IMR-90 (cell line): ENCODE measurements around the gene STUB1. TPM values are rescaled to one million over a fixed set of nuclear protein-coding genes. Genes with fewer than 3 reads are reported as not detected.
A peak's percentile ranks its signal among the peaks of the same experiment; 100 is the strongest.

Source experiments
- ATAC-seq: fragments of 200-7000 bp; cut with Tn5 transposase; 2 replicates; pipeline ENCODE4 v1.9.1; 2020; ENCODE audit warnings: low read depth, mild to moderate bottlenecking, moderate library complexity
- BruUV-seq: library from RNA; stranded (reverse); fragments of 400-500 nt; replicated peaks from 2 replicates; lab custom pipeline; 2021; lab: Mats Ljungman, UMichigan
- CTCF ChIA-PET: fragments of 300-600 bp; formaldehyde crosslinking; extraction: SDS; loops from one replicate; lab custom pipeline; 2021; ENCODE audit warnings: antibody characterized with exemption; lab: Yijun Ruan, JAX
- POLR2A ChIA-PET: fragments of 300-600 bp; sonication (Branson Sonifier 250); formaldehyde crosslinking; loops from one replicate; lab custom pipeline; 2022; ENCODE audit warnings: antibody characterized with exemption; ENCODE audit not compliant: unreplicated experiment; lab: Charles Lee
- DNase-seq: peaks from one replicate; pipeline ENCODE4 v3.0.0; 2013
- H2AFZ ChIP-seq: replicated peaks from 2 replicates; pipeline ENCODE3; 2013; ENCODE audit warnings: low read length, mild to moderate bottlenecking; ENCODE audit not compliant: poor library complexity
- H2AK5ac ChIP-seq: 2 replicates; pipeline ENCODE4 v1.6.1; 2013; ENCODE audit warnings: low read depth, low read length, inconsistent platforms
- H2AK9ac ChIP-seq: replicated peaks from 2 replicates; pipeline ENCODE3; 2013; ENCODE audit warnings: mild to moderate bottlenecking, low read depth, low read length, moderate library complexity; ENCODE audit not compliant: poor library complexity
- H2BK120ac ChIP-seq: 2 replicates; pipeline ENCODE4 v1.6.1; 2013; ENCODE audit warnings: low read depth, low read length, inconsistent platforms
- H2BK15ac ChIP-seq: 3 replicates; pipeline ENCODE4 v1.6.1; 2013; ENCODE audit warnings: low read depth, low read length, inconsistent platforms
- H2BK20ac ChIP-seq: 2 replicates; pipeline ENCODE4 v1.6.1; 2013; ENCODE audit warnings: low read depth, mild to moderate bottlenecking, inconsistent platforms, low read length, moderate library complexity
- H2BK5ac ChIP-seq: 2 replicates; pipeline ENCODE4 v1.6.1; 2013; ENCODE audit warnings: mild to moderate bottlenecking, low read depth, low read length, inconsistent platforms; ENCODE audit not compliant: poor library complexity, severe bottlenecking
- H3K14ac ChIP-seq: replicated peaks from 2 replicates; pipeline ENCODE4 v1.6.1; 2013; ENCODE audit warnings: low read depth, low read length, inconsistent platforms
- H3K18ac ChIP-seq: 2 replicates; pipeline ENCODE4 v1.6.1; 2013; ENCODE audit warnings: low read depth, low read length, control low read depth
- H3K23ac ChIP-seq: 2 replicates; pipeline ENCODE4 v1.6.1; 2013; ENCODE audit warnings: low read depth, low read length, inconsistent platforms
- H3K27ac ChIP-seq: 2 replicates; pipeline ENCODE4 v1.5.1; 2013; ENCODE audit warnings: mild to moderate bottlenecking, control low read depth, low read length; ENCODE audit not compliant: insufficient read depth
- H3K27me3 ChIP-seq: 2 replicates; pipeline ENCODE4 v1.6.1; 2013; ENCODE audit warnings: low read length; ENCODE audit not compliant: control insufficient read depth, insufficient read depth
- H3K36me3 ChIP-seq: 2 replicates; pipeline ENCODE4 v1.6.1; 2013; ENCODE audit warnings: low read length, mixed read lengths; ENCODE audit not compliant: control insufficient read depth, insufficient read depth
- H3K4ac ChIP-seq: 2 replicates; pipeline ENCODE4 v1.6.1; 2013; ENCODE audit warnings: low read depth, low read length, inconsistent platforms
- H3K4me1 ChIP-seq: 2 replicates; pipeline ENCODE4 v1.6.1; 2013; ENCODE audit warnings: low read length, mixed read lengths; ENCODE audit not compliant: control insufficient read depth, insufficient read depth
- H3K4me2 ChIP-seq: 2 replicates; pipeline ENCODE4 v1.6.1; 2013; ENCODE audit warnings: low read depth, mild to moderate bottlenecking, control low read depth, low read length, moderate library complexity
- H3K4me3 ChIP-seq: 2 replicates; pipeline ENCODE4 v1.5.1; 2013; ENCODE audit warnings: low read depth, mild to moderate bottlenecking, control low read depth, low read length, moderate library complexity; ENCODE audit not compliant: insufficient read depth
- H3K56ac ChIP-seq: 2 replicates; pipeline ENCODE4 v1.6.1; 2013; ENCODE audit warnings: low read length, inconsistent platforms; ENCODE audit not compliant: insufficient read depth; ENCODE audit errors: extremely low read depth
- H3K79me1 ChIP-seq, 2 experiments: 2 replicates each; pipeline ENCODE4 v1.6.1; 2013; ENCODE audit warnings: low read length in 2 of 2, inconsistent platforms in 1 of 2, low read depth in 1 of 2
- H3K9ac ChIP-seq: 2 replicates; pipeline ENCODE4 v1.6.1; 2013; ENCODE audit warnings: low read depth, low read length, control low read depth
- H3K9me1 ChIP-seq: 2 replicates; pipeline ENCODE4 v1.6.1; 2013; ENCODE audit warnings: low read length, inconsistent platforms; ENCODE audit not compliant: insufficient read depth
- H3K9me3 ChIP-seq: 2 replicates; pipeline ENCODE4 v1.6.1; 2013; ENCODE audit warnings: low read length; ENCODE audit not compliant: control insufficient read depth, insufficient read depth
- H4K20me1 ChIP-seq: 2 replicates; pipeline ENCODE4 v1.6.1; 2013; ENCODE audit warnings: low read length, inconsistent platforms; ENCODE audit not compliant: insufficient read depth
- H4K5ac ChIP-seq: 2 replicates; pipeline ENCODE4 v1.6.1; 2013; ENCODE audit warnings: mild to moderate bottlenecking, low read depth, low read length, control low read depth
- H4K8ac ChIP-seq, 2 experiments: 2 replicates each; pipeline ENCODE4 v1.6.1; 2013; ENCODE audit warnings: low read depth in 2 of 2, low read length in 2 of 2, control low read depth in 1 of 2, inconsistent platforms in 1 of 2
- H4K91ac ChIP-seq: 2 replicates; pipeline ENCODE4 v1.6.1; 2013; ENCODE audit warnings: low read depth, low read length, inconsistent platforms; ENCODE audit not compliant: insufficient read depth
- CHD1 ChIP-seq: IDR thresholded peaks from 2 replicates; pipeline ENCODE4 v1.6.1; 2012; ENCODE audit warnings: low read depth, low read length, improper control_type of control experiment
- FOS ChIP-seq: fragments of 150-350 bp; IDR thresholded peaks from 2 replicates; pipeline ENCODE4 v1.6.1; 2016; ENCODE audit warnings: low read depth, low read length
- MAFK ChIP-seq: IDR thresholded peaks from 2 replicates; pipeline ENCODE4 v1.6.1; 2012; ENCODE audit warnings: low read depth, low read length, improper control_type of control experiment
- MAZ ChIP-seq: IDR thresholded peaks from 2 replicates; pipeline ENCODE4 v1.6.1; 2012; ENCODE audit warnings: low read depth, mild to moderate bottlenecking, low read length, improper control_type of control experiment, moderate library complexity, borderline replicate concordance
- MXI1 ChIP-seq: IDR thresholded peaks from 2 replicates; pipeline ENCODE4 v1.6.1; 2012; ENCODE audit warnings: low read depth, mild to moderate bottlenecking, low read length, moderate library complexity, borderline replicate concordance
- NFE2L2 ChIP-seq: fragments of 150-350 bp; IDR thresholded peaks from 2 replicates; pipeline ENCODE4 v1.6.1; 2016; ENCODE audit warnings: low read depth, mild to moderate bottlenecking, low read length
- RAD21 ChIP-seq: IDR thresholded peaks from 2 replicates; pipeline ENCODE4 v1.6.1; 2012; ENCODE audit warnings: low read length, improper control_type of control experiment
- RFX5 ChIP-seq: IDR thresholded peaks from 2 replicates; pipeline ENCODE4 v1.8.0; 2012; ENCODE audit warnings: low read depth, mild to moderate bottlenecking, low read length, moderate library complexity
- WGBS, 2 experiments: methylation state at CpG; one replicate each; pipeline versions ENCODE4 v1.1.5 to v1.1.7; 2013; ENCODE audit warnings: missing lambda C conversion rate in 2 of 2; ENCODE audit not compliant: insufficient read length in 1 of 2; ENCODE audit errors: extremely low coverage in 2 of 2; 5-methylcytosine and 5-hydroxymethylcytosine counted together
- dilution Hi-C: fragments of 300-500 bp; cut with HindIII; formaldehyde crosslinking; loops from one replicate; pipeline ENCODE4 v1.14.3; 2018; ENCODE audit warnings: low sequenced_read_pairs; ENCODE audit not compliant: unreplicated experiment
- in situ Hi-C: fragments of 300-500 bp; cut with MboI; formaldehyde crosslinking; loops from 3 replicates; pipeline ENCODE4 v1.14.3; 2019; ENCODE audit warnings: low sequenced_read_pairs, inconsistent platforms, mixed read lengths
- intact Hi-C: fragments of 100-400 bp; cut with micrococcal nuclease; formaldehyde crosslinking; loops from 2 replicates; pipeline ENCODE4 v1.10.0; 2022
- polyA plus RNA-seq, 3 experiments: library from polyadenylated mRNA; depleted of rRNA; stranded (reverse); fragments of >200 nt; gene quantifications; 2 replicates each; pipeline ENCODE4 v1.2.3, GENCODE V29; 2012; ENCODE audit warnings: low replicate concordance in 1 of 3
- total RNA-seq: library from RNA; depleted of rRNA; stranded (reverse); fragments of >200 nt; gene quantifications from 2 replicates; pipeline ENCODE4 v1.2.3, GENCODE V29; 2012
- TF ChIP-seq, protein P1 (sequence below): fragments of 150-350 bp; IDR thresholded peaks from 2 replicates; pipeline ENCODE4 v1.6.1; 2017; ENCODE audit warnings: mild to moderate bottlenecking, antibody characterized with exemption, low read length, low read depth

The STUB1 gene
- total and polyA plus RNA-seq, 2 of the 4 experiments (the other 2 are of a cell fraction), result 183 to 186 TPM

DNA sequence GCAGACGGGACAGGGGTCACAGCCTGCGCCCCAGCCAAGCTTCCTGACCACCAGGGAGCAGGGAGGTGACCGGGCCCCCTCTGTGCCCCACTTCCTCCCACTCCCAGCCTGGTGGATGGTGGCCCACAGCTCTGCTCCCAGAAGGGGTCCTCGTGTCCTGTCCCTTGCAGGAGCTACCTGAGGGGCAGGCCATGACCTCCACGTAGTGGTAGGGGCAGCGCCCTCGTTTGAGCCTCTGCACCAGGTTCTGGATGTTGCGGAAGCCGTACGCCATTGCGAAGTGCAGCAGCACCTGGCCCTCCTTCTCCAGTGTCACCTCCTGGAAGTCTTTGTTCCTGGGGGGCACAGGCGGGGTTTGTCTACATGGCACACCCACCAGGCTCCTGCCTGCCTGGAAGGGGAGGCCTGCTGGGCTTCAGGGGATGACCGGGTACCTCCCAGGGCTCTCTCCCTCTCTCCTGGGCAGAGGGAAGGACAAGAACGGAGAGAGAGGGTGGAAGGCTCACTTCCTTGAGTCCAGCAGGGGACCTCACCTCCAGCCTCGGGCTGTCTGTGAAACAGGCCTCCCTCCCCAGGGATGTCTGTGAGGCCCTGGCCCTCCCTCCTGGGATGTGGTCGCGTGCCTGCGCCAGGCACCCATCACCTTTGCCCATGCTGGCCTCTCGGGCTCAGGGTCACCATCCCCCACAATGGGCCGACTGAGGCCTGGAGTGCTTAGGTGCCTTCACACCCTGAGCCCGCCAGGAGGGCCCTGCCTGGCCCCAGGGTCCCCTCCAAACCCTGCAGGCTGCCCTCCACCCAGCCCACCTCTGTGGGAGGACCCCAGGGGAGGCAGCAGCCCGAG lies 50.7 kb downstream of the STUB1 start:
- CTCF ChIA-PET, result no interaction called here
- H3K4ac ChIP-seq, result no peak overlapping the region
- no peak overlapping the region for H4K8ac ChIP-seq
- H3K4me3 ChIP-seq, result no peak overlapping the region
- no peak overlapping the region for H2AK5ac ChIP-seq
- no peak overlapping the region for H3K18ac ChIP-seq
- peaks cover 2% of the 10 kb centered on the region; the same call in 1 of the 2 replicates for H3K9me1 ChIP-seq
- no peak overlapping the region for H2BK120ac ChIP-seq
- H2AFZ ChIP-seq, result no peak overlapping the region
- intact Hi-C loops (no loop called here), dilution Hi-C loops (no loop called here), in situ Hi-C loops (no loop called here)
- H2BK15ac ChIP-seq, result no peak overlapping the region
- H3K9ac ChIP-seq, result no peak overlapping the region
- no peak overlapping the region for H4K5ac ChIP-seq
- no peak overlapping the region for H3K27ac ChIP-seq
- peaks cover 4% of the 10 kb centered on the region for H4K20me1 ChIP-seq
- no peak overlapping the region for H3K4me2 ChIP-seq
- ATAC-seq, result no peak
- DNase-seq, result no peak
- POLR2A ChIA-PET, result no interaction called here
- H3K27me3 ChIP-seq, result no peaks in the 10 kb centered on the region
- H4K91ac ChIP-seq, result no peak overlapping the region
- TF ChIP-seq RAD21 (no peak), NFE2L2 (no peak), MAFK (no peak), FOS (no peak), MXI1 (no peak), CHD1 (no peak), MAZ (no peak), RFX5 (no peak)
- TF ChIP-seq, protein P1, sequence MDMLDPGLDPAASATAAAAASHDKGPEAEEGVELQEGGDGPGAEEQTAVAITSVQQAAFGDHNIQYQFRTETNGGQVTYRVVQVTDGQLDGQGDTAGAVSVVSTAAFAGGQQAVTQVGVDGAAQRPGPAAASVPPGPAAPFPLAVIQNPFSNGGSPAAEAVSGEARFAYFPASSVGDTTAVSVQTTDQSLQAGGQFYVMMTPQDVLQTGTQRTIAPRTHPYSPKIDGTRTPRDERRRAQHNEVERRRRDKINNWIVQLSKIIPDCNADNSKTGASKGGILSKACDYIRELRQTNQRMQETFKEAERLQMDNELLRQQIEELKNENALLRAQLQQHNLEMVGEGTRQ, result no peak
- H3K14ac ChIP-seq, result no peak overlapping the region
- peak overlapping the region; percentile 72 for H2AK9ac ChIP-seq
- WGBS, 2 experiments, result 79% methylated on average over 5 of the region's 22 CpGs; no CpG with 5 or more reads in 1 of the 2 experiments
- no TSS peak for BruUV-seq
- H3K23ac ChIP-seq, result no peak overlapping the region
- peaks cover 6% of the 10 kb centered on the region for H3K4me1 ChIP-seq
- H3K56ac ChIP-seq, result no peak overlapping the region
- H3K36me3 ChIP-seq, result peaks cover 35% of the 10 kb centered on the region
- H2BK5ac ChIP-seq, result no peak overlapping the region
- no peaks in the 10 kb centered on the region for H3K9me3 ChIP-seq
- no peak overlapping the region for H2BK20ac ChIP-seq
- H3K79me1 ChIP-seq, result peaks cover 0 to 5% of the 10 kb centered on the region in 2 experiments; a peak in 1 of 4 replicates
